ENCODE data around the gene TIAM1.

The TIAM1 gene

GRCh38 chr21:31087639-31088473 is 256.2 kb downstream of the TIAM1 start:
- no peak for DNase-seq (ENCODE audit: low spot score)

- no peak for DNase-seq (ENCODE audit: low spot score)
Observed at GRCh38 chr21:31084689-31085088, 259.4 kb downstream of the TIAM1 start.

GRCh38 chr21:31078796-31079195 is 265.3 kb downstream of the TIAM1 start:
- no peak for DNase-seq (ENCODE audit: low spot score)

- no peak for DNase-seq (ENCODE audit: low spot score)
Observed at GRCh38 chr21:31078216-31078615, 265.8 kb downstream of the TIAM1 start.

GRCh38 chr21:31075848-31076247 is 268.2 kb downstream of the TIAM1 start:
- DNase-seq (ENCODE audit: low spot score) = no peak

- DNase-seq (ENCODE audit: low spot score) = no peak
Observed at GRCh38 chr21:31072533-31072932, 271.5 kb downstream of the TIAM1 start.
